Measurements from ENCODE around the gene VIPR1. TPM values are rescaled to one million over a fixed set of nuclear protein-coding genes. Genes with fewer than 3 reads are reported as not detected.

VIPR1 gene
- total and polyA plus RNA-seq, 4 donors, result 2.3 to 41.8 (median 14.6) TPM

DNA sequence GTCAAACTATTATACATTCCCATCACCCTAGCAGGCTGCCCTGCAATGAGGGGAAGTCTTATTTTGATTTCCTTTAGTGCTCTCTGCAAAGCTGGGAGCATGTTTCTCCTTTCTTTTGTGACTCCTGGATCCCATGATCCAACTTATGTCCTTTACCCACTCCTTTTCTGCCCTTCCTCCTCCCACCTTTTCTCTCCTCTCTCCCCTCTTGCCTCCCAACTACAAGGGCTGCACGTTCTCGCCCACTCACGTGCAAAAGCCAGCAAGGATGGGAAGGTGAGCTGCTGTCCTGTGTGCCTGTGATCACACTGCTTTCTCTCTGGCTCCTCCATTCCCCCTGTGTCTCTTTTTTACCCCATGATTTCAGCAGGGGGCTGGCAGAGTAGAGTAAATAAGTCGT is 6.1 kb downstream of the VIPR1 start:
- no peak for DNase-seq (ENCODE audit: low spot score)
- no peaks in the 10 kb centered on the region for H3K27me3 ChIP-seq (ENCODE audit: control insufficient read depth in 4 of 4, insufficient read depth in 4 of 4, low read length in 3 of 4)
- no peak overlapping the region for H3K4me3 ChIP-seq (ENCODE audit: low read depth in 1 of 3, low read length in 3 of 3)
- TF ChIP-seq RAD21 (IDR thresholded peaks at IDR 0.05) (no peak), TAF1 (conservative IDR thresholded peaks at IDR 0.05) (no peak), GABPA (IDR thresholded peaks at IDR 0.05 in 1 of 2, conservative IDR thresholded peaks at IDR 0.05 in 1 of 2) (no peak), NR2F2 (IDR thresholded peaks at IDR 0.05) (no peak), HNF4A (conservative IDR thresholded peaks at IDR 0.05) (no peak), HNF4G (IDR thresholded peaks at IDR 0.05) (no peak), FOXA2 (IDR thresholded peaks at IDR 0.05) (no peak), YY1 (IDR thresholded peaks at IDR 0.05) (no peak), JUND (IDR thresholded peaks at IDR 0.05) (no peak), RXRA (IDR thresholded peaks at IDR 0.05) (no peak), SP1 (IDR thresholded peaks at IDR 0.05) (no peak), EGR1 (IDR thresholded peaks at IDR 0.05; ENCODE audit: low read depth in 2 of 2) (no peak), FOXA1 (IDR thresholded peaks at IDR 0.05) (no peak)
- TF ChIP-seq, protein P1, sequence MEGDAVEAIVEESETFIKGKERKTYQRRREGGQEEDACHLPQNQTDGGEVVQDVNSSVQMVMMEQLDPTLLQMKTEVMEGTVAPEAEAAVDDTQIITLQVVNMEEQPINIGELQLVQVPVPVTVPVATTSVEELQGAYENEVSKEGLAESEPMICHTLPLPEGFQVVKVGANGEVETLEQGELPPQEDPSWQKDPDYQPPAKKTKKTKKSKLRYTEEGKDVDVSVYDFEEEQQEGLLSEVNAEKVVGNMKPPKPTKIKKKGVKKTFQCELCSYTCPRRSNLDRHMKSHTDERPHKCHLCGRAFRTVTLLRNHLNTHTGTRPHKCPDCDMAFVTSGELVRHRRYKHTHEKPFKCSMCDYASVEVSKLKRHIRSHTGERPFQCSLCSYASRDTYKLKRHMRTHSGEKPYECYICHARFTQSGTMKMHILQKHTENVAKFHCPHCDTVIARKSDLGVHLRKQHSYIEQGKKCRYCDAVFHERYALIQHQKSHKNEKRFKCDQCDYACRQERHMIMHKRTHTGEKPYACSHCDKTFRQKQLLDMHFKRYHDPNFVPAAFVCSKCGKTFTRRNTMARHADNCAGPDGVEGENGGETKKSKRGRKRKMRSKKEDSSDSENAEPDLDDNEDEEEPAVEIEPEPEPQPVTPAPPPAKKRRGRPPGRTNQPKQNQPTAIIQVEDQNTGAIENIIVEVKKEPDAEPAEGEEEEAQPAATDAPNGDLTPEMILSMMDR (IDR thresholded peaks at IDR 0.05; ENCODE audit: low read depth, low read length, missing input control), result no peak
- TF ChIP-seq, protein P2, sequence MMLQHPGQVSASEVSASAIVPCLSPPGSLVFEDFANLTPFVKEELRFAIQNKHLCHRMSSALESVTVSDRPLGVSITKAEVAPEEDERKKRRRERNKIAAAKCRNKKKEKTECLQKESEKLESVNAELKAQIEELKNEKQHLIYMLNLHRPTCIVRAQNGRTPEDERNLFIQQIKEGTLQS (IDR thresholded peaks at IDR 0.05), result no peak
- TF ChIP-seq, protein P3, sequence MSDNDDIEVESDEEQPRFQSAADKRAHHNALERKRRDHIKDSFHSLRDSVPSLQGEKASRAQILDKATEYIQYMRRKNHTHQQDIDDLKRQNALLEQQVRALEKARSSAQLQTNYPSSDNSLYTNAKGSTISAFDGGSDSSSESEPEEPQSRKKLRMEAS (IDR thresholded peaks at IDR 0.05), result no peak
- TF ChIP-seq, protein P4, sequence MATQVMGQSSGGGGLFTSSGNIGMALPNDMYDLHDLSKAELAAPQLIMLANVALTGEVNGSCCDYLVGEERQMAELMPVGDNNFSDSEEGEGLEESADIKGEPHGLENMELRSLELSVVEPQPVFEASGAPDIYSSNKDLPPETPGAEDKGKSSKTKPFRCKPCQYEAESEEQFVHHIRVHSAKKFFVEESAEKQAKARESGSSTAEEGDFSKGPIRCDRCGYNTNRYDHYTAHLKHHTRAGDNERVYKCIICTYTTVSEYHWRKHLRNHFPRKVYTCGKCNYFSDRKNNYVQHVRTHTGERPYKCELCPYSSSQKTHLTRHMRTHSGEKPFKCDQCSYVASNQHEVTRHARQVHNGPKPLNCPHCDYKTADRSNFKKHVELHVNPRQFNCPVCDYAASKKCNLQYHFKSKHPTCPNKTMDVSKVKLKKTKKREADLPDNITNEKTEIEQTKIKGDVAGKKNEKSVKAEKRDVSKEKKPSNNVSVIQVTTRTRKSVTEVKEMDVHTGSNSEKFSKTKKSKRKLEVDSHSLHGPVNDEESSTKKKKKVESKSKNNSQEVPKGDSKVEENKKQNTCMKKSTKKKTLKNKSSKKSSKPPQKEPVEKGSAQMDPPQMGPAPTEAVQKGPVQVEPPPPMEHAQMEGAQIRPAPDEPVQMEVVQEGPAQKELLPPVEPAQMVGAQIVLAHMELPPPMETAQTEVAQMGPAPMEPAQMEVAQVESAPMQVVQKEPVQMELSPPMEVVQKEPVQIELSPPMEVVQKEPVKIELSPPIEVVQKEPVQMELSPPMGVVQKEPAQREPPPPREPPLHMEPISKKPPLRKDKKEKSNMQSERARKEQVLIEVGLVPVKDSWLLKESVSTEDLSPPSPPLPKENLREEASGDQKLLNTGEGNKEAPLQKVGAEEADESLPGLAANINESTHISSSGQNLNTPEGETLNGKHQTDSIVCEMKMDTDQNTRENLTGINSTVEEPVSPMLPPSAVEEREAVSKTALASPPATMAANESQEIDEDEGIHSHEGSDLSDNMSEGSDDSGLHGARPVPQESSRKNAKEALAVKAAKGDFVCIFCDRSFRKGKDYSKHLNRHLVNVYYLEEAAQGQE (IDR thresholded peaks at IDR 0.05), result no peak
- TF ChIP-seq, protein P5, sequence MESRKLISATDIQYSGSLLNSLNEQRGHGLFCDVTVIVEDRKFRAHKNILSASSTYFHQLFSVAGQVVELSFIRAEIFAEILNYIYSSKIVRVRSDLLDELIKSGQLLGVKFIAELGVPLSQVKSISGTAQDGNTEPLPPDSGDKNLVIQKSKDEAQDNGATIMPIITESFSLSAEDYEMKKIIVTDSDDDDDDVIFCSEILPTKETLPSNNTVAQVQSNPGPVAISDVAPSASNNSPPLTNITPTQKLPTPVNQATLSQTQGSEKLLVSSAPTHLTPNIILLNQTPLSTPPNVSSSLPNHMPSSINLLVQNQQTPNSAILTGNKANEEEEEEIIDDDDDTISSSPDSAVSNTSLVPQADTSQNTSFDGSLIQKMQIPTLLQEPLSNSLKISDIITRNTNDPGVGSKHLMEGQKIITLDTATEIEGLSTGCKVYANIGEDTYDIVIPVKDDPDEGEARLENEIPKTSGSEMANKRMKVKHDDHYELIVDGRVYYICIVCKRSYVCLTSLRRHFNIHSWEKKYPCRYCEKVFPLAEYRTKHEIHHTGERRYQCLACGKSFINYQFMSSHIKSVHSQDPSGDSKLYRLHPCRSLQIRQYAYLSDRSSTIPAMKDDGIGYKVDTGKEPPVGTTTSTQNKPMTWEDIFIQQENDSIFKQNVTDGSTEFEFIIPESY (IDR thresholded peaks at IDR 0.05), result no peak
- no peaks in the 10 kb centered on the region for H3K9me3 ChIP-seq (ENCODE audit: control insufficient read depth in 4 of 4, low read length in 3 of 4)
- H3K9ac ChIP-seq (ENCODE audit: low read depth in 1 of 2, low read length in 2 of 2), result no peak overlapping the region
- 64% methylated on average over 4 of the region's 4 CpGs for WGBS
- no peak overlapping the region for H3K27ac ChIP-seq (ENCODE audit: low read depth in 1 of 2, low read length in 2 of 2)
- no peaks in the 10 kb centered on the region for H3K36me3 ChIP-seq (ENCODE audit: control insufficient read depth in 4 of 4, insufficient read depth in 3 of 4, low read depth in 1 of 4, low read length in 3 of 4)
- no peaks in the 10 kb centered on the region for H3K4me1 ChIP-seq (ENCODE audit: control insufficient read depth in 4 of 4, insufficient read depth in 4 of 4, low read length in 3 of 4)
